ENCODE measurements around the gene FGD6.

DNA sequence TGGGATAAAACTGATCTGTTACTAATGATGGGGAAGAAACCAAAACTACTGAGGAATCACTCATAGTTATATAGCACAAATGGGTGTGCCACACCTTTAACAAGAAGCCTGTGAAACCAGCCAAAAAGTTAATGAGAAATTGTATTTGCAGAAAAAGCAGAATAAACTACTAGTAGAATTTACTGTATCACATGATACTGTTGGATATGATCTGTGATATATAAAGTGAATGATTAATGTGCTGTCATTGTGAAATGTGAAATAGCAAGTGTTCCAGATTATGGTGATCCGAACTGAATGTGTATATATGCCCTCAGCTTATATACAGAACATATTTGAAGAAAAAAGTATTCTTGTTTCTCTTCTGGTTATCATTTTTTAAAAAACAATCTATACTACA lies 30.8 kb upstream of the FGD6 start:
- TF ChIP-seq CTCF (IDR thresholded peaks at IDR 0.05 in 4 of 5, conservative IDR thresholded peaks at IDR 0.05 in 1 of 5) (no peak), POLR2A (IDR thresholded peaks at IDR 0.05) (no peak)

All from gastrocnemius medialis (tissue), 4 donors.